Cardiac muscle cell (in vitro differentiated cells and primary cell): ENCODE data around the gene GBP5. TPM values are rescaled to one million over a fixed set of nuclear protein-coding genes. Genes with fewer than 3 reads are reported as not detected.
"Not testable (repeated sequence)": the region's sequence is repeated elsewhere in the genome, so short reads cannot be mapped to it uniquely, and the experiment has no call there.

Experiments used
- DNase-seq, 2 donors: peaks; one replicate each; pipeline versions ENCODE4 v3.0.0 to v3.0.0-alpha.2; 2010 to 2017; ENCODE audit warnings: low read depth in 1 of 2, low spot score in 1 of 2
- H3K27ac ChIP-seq: fragments of 200-600 bp; sonication (generic); 2 replicates; pipeline ENCODE4 v1.5.1; 2016
- H3K27me3 ChIP-seq: fragments of 200-600 bp; sonication (generic); 2 replicates; pipeline ENCODE4 v1.6.0; 2016; ENCODE audit warnings: control low read depth
- H3K36me3 ChIP-seq: fragments of 200-600 bp; sonication (generic); 2 replicates; pipeline ENCODE4 v1.5.1; 2016; ENCODE audit warnings: control low read depth
- H3K4me1 ChIP-seq: fragments of 200-600 bp; sonication (generic); 2 replicates; pipeline ENCODE4 v1.8.1; 2017; ENCODE audit warnings: low read depth, mild to moderate bottlenecking, mixed run types
- H3K4me3 ChIP-seq: fragments of 200-600 bp; sonication (generic); 2 replicates; pipeline ENCODE4 v1.5.1; 2016; ENCODE audit warnings: mild to moderate bottlenecking
- H3K9me3 ChIP-seq: fragments of 200-600 bp; sonication (generic); 2 replicates; pipeline ENCODE4 v1.5.1; 2017; ENCODE audit warnings: low read depth, mild to moderate bottlenecking, control low read depth
- polyA plus RNA-seq: library from polyadenylated mRNA; unstranded; fragments of >200 nt; fragmentation: Nextera tagmentation; extraction: Ambion mirVana; gene quantifications from 2 replicates; pipeline ENCODE4 v1.2.1, GENCODE V29; 2016
- total RNA-seq: library from RNA; depleted of rRNA; stranded (reverse); fragments of >200 nt; gene quantifications from 2 replicates; pipeline ENCODE4 v1.2.3, GENCODE V29; 2016
- TF ChIP-seq, protein P1 (sequence below): IDR thresholded peaks from 2 replicates; pipeline ENCODE4 v1.5.1; 2012; ENCODE audit warnings: low read depth, mild to moderate bottlenecking, low read length

The GBP5 gene
- total and polyA plus RNA-seq, 2 experiments from 2014 or later, result 0.24 to 0.29 TPM

DNA sequence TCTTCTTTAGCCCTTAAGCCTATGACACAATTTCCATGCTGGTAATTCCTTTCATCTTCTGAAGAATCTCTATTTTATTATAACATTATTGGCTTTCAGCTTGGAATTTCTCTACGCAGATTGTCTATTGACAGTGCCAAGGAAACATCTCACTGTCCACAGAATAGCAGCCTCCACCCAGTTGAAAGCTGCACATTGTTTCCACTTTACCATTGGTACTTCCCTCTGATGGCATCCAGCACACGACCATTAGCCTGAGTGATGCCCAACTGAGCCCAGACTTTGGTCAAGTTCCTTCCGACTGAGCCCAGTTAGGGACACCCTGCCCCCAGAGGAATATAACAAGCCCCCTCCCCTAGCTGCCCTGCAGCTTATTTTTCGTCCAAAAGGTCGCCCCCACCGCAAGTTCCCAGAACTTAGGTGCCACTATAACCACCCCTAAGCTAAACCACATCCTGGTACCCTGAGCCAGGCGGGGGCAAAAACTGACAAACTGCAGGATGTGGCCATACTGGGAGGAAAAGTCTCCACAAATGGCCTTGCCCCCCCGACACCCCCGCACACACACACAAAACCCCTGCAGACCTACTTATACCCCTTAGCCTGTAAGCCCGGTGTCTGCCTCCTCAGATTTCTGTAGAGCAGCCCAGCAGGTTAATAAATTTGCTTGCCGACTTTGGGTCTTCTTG is 13.2 kb downstream of the GBP5 start:
- Histone ChIP-seq H3K27ac (peak overlapping the region; percentile 96), H3K4me1 (peaks cover 37% of the 10 kb centered on the region), H3K36me3 (no peaks in the 10 kb centered on the region), H3K27me3 (no peaks in the 10 kb centered on the region), H3K4me3 (no peak overlapping the region), H3K9me3 (no peaks in the 10 kb centered on the region)
- TF ChIP-seq, protein P1, sequence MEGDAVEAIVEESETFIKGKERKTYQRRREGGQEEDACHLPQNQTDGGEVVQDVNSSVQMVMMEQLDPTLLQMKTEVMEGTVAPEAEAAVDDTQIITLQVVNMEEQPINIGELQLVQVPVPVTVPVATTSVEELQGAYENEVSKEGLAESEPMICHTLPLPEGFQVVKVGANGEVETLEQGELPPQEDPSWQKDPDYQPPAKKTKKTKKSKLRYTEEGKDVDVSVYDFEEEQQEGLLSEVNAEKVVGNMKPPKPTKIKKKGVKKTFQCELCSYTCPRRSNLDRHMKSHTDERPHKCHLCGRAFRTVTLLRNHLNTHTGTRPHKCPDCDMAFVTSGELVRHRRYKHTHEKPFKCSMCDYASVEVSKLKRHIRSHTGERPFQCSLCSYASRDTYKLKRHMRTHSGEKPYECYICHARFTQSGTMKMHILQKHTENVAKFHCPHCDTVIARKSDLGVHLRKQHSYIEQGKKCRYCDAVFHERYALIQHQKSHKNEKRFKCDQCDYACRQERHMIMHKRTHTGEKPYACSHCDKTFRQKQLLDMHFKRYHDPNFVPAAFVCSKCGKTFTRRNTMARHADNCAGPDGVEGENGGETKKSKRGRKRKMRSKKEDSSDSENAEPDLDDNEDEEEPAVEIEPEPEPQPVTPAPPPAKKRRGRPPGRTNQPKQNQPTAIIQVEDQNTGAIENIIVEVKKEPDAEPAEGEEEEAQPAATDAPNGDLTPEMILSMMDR, result no peak
- DNase-seq, result no peak

DNA sequence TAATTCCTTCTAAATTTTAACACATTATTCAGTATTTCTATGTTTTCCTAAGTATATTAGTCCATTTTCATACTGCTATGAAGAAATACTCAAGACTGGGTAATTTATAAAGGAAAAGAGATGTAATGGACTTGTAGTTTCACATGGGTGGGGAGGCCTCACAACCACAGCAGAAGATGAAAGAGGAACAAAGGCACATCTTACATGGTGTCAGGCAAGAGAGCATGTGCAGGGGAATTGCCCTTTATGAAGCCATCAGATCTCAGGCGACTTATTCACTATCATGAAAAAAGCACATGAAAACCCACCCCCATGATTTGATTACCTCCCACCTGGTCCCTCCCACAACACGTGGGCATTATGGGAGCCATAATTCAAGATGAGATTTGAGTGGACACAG is 15.6 kb downstream of the GBP5 start:
- H3K36me3 ChIP-seq, result no peaks in the 10 kb centered on the region
- H3K9me3 ChIP-seq, result no peaks in the 10 kb centered on the region
- H3K27ac ChIP-seq, result no peak overlapping the region
- peaks cover 30% of the 10 kb centered on the region for H3K4me1 ChIP-seq
- DNase-seq, result no peak
- TF ChIP-seq, protein P1, result no peak
- H3K27me3 ChIP-seq, result no peaks in the 10 kb centered on the region
- no peak overlapping the region for H3K4me3 ChIP-seq

DNA sequence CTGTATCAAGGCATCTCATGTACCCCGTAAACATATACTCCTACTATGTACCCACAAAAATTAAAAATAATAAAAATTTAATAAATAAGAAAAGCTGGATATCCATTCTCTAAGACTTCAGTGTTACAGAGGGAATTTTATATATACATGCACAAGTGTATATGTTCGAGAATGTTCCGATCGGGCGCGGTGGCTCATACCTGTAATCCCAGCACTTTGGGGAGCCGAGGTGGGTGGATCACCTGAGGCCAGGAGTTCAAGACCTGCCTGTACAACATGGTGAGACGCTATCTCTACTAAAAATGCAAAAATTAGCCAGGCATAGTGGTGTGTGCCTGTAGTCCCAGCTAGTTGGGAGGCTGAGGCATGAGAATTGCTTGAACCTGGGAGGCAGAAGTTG is 17.1 kb downstream of the GBP5 start:
- not testable (repeated sequence) for DNase-seq

DNA sequence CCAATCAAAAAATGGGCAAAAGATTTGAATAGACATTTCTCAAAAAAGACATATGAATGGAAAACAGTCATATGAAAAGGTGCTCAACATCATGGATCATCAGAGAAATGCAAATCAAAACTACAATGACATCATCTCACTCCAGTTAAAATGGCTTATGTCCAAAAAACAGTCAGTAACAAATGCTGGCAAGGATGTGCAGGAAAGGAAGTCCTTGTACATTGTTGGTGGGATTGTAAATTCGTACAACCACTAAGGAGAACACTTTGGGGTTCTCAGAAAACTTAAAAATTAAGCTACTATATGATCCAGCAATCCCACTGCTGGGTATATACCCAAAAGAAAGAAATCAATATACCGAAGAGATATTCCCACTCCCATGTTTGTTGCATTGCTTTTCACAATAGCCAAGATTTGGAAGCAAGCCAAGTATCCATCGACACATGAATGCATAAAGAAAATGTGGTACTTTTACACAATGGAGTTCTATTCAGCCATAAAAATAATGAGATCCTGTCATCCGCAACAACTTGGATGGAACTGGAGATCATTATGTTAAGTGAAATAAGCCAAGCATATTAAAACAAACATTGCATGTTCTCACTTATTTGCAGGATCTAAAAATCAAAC is 17.9 kb downstream of the GBP5 start:
- no peak overlapping the region for H3K4me3 ChIP-seq
- H3K36me3 ChIP-seq, result no peaks in the 10 kb centered on the region
- H3K4me1 ChIP-seq, result peaks cover 7% of the 10 kb centered on the region
- peak; percentile 11 to 46 for DNase-seq
- TF ChIP-seq, protein P1, result no peak
- no peak overlapping the region for H3K27ac ChIP-seq
- H3K27me3 ChIP-seq, result no peaks in the 10 kb centered on the region
- no peaks in the 10 kb centered on the region for H3K9me3 ChIP-seq

More for the DNA sequence above, 17.1 kb downstream of the GBP5 start:
- peaks cover 15% of the 10 kb centered on the region for H3K4me1 ChIP-seq
- H3K36me3 ChIP-seq, H3K27me3 ChIP-seq, H3K4me3 ChIP-seq, H3K9me3 ChIP-seq, H3K27ac ChIP-seq: not testable (repeated sequence)

DNA sequence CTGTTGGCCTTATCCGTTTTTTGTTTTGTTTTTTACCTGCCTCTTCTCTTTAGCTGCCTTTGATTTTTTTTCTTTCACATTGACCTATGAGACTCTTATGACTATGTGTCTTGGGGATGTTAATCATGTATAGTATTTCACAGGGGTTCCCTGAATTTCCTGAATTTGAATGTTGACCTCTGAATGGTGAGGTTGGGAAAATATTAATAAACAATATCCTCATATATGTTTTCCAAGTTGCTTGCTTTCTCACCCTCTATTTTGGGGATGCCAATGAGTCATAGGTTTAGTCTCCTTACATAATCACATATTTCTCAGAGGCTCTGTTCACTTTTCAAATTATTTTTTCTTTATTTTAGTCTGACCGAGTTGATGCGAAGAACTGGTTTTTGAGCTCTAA is 29.6 kb downstream of the GBP5 start:
- Histone ChIP-seq H3K9me3 (no peaks in the 10 kb centered on the region), H3K4me3 (no peak overlapping the region), H3K36me3 (no peaks in the 10 kb centered on the region), H3K27ac (no peak overlapping the region), H3K27me3 (no peaks in the 10 kb centered on the region), H3K4me1 (no peaks in the 10 kb centered on the region)
- DNase-seq, result no peak
- TF ChIP-seq, protein P1, result no peak

Other genes starting within 250 kb of the GBP5 start
- 0.09 and 0.28 TPM in 2 replicates for gene GBP3, start 250.0 kb downstream of the GBP5 start, total RNA-seq
- not detected in 2 replicates for gene GBP3, start 250.0 kb downstream of the GBP5 start, polyA plus RNA-seq
- 1.8 and 2.7 TPM in 2 replicates for gene GBP1, start 207.7 kb downstream of the GBP5 start, total RNA-seq
- gene GBP1, start 207.7 kb downstream of the GBP5 start, polyA plus RNA-seq, result 1.6 and 2.4 TPM in 2 replicates
- gene GBP2, start 146.7 kb downstream of the GBP5 start, total RNA-seq, result 1.1 and 2.4 TPM in 2 replicates
- gene GBP2, start 146.7 kb downstream of the GBP5 start, polyA plus RNA-seq, result 0.83 and 1.7 TPM in 2 replicates
- gene GBP7, start 96.9 kb downstream of the GBP5 start, total RNA-seq, result not detected in 2 replicates
- 0.49 and 0.71 TPM in 2 replicates for gene GBP7, start 96.9 kb downstream of the GBP5 start, polyA plus RNA-seq
- 1.4 and 5.5 TPM in 2 replicates for gene GBP4, start 73.9 kb downstream of the GBP5 start, total RNA-seq
- gene GBP4, start 73.9 kb downstream of the GBP5 start, polyA plus RNA-seq, result 1.0 and 2.6 TPM in 2 replicates
- gene GBP6, start 91.2 kb upstream of the GBP5 start, total RNA-seq, result 0.69 TPM in 1 of 2 replicates, not detected in the other
- not detected in 2 replicates for gene GBP6, start 91.2 kb upstream of the GBP5 start, polyA plus RNA-seq